Inflammatory macrophage treated with lipopolysaccharide for 4 hours (primary cell): ENCODE data around the gene DYRK3.

Source experiments
- DNase-seq: peaks from one replicate; pipeline ENCODE4 v3.0.0-alpha.2; 2020

Gene DYRK3

GRCh38 chr1:206684478-206685333 lies 49.4 kb downstream of the DYRK3 start, which contains the start of gene MAPKAPK2:
Gene MAPKAPK2 (plus strand): TSS chr1:206684905. CDS start chr1:206685230, 325 bp downstream.
- peak; percentile 82 for DNase-seq

- peak; percentile 67 for DNase-seq
These were observed 50.0 kb downstream of the DYRK3 start for GRCh38 chr1:206685334-206685768.

- peak; percentile 90 for DNase-seq
These were observed 50.6 kb downstream of the DYRK3 start for GRCh38 chr1:206685769-206686477.

- DNase-seq, result peak; percentile 32
These were observed 51.3 kb downstream of the DYRK3 start for GRCh38 chr1:206686478-206687249.

- no peak for DNase-seq
These were observed 52.0 kb downstream of the DYRK3 start for GRCh38 chr1:206687251-206687914.

GRCh38 chr1:206687915-206688442 lies 52.6 kb downstream of the DYRK3 start:
- peak; percentile 48 for DNase-seq

GRCh38 chr1:206690516-206690915 lies 55.2 kb downstream of the DYRK3 start:
- no peak for DNase-seq

GRCh38 chr1:206691604-206692003 lies 56.3 kb downstream of the DYRK3 start:
- DNase-seq, result no peak

- DNase-seq, result no peak
These were observed 57.7 kb downstream of the DYRK3 start for GRCh38 chr1:206693029-206693428.

- no peak for DNase-seq
These were observed 58.3 kb downstream of the DYRK3 start for GRCh38 chr1:206693592-206693991.

- no peak for DNase-seq
These were observed 59.1 kb downstream of the DYRK3 start for GRCh38 chr1:206694171-206695124.

GRCh38 chr1:206695733-206696132 lies 60.4 kb downstream of the DYRK3 start:
- DNase-seq, result no peak

GRCh38 chr1:206696812-206697585 lies 61.7 kb downstream of the DYRK3 start:
- DNase-seq, result no peak

GRCh38 chr1:206698011-206698410 lies 62.7 kb downstream of the DYRK3 start:
- DNase-seq, result no peak
